Hepatocyte (in vitro differentiated cells): Measurements from ENCODE around the gene CSNK1D.

Source experiments
- CTCF ChIP-seq: fragments of 200-600 bp; sonication (generic); IDR thresholded peaks from 2 replicates; pipeline ENCODE4 v1.5.1; 2016; ENCODE audit warnings: antibody characterized with exemption, mild to moderate bottlenecking; ENCODE audit not compliant: poor library complexity
- EZH2 ChIP-seq: fragments of 200-600 bp; sonication (generic); IDR thresholded peaks from 2 replicates; pipeline ENCODE4 v1.6.1; 2016; ENCODE audit warnings: antibody characterized with exemption, mild to moderate bottlenecking, borderline replicate concordance
- EZH2phosphoT487 ChIP-seq: fragments of 200-600 bp; sonication (generic); IDR thresholded peaks from one replicate; pipeline ENCODE4 v1.6.1; 2018; ENCODE audit warnings: antibody characterized with exemption, mild to moderate bottlenecking, low read depth, moderate library complexity; ENCODE audit not compliant: unreplicated experiment, severe bottlenecking

- TF ChIP-seq EZH2phosphoT487 (no peak), CTCF (no peak), EZH2 (no peak)
Observed at GRCh38 chr17:82231312-82231561, 42.3 kb downstream of the CSNK1D start.
